Transverse colon (tissue), 4 donors: Measurements from ENCODE around the gene CPVL.

Experiments used
- CTCF ChIP-seq, 5 experiments: fragments of 200-600 bp in 3 of 5; fragments of 450-650 bp in 2 of 5; sonication (generic) in 3 of 5; IDR thresholded peaks; 1 replicate in 2 of 5; 2 replicates in 3 of 5; pipeline ENCODE4 v1.5.1; 2016 to 2017; ENCODE audit warnings: antibody characterized with exemption in 5 of 5, inconsistent platforms in 3 of 5, mild to moderate bottlenecking in 2 of 5, moderate library complexity in 1 of 5
- POLR2A ChIP-seq: fragments of 450-650 bp; IDR thresholded peaks from one replicate; pipeline ENCODE4 v1.6.1; 2016; ENCODE audit warnings: antibody characterized with exemption, mild to moderate bottlenecking, moderate library complexity
- POLR2AphosphoS5 ChIP-seq, 3 donors: sonication (generic); formaldehyde crosslinking; IDR thresholded peaks; one replicate each; pipeline ENCODE4 v1.6.1; 2016; ENCODE audit warnings: antibody characterized with exemption in 3 of 3

- TF ChIP-seq CTCF (IDR thresholded peaks at IDR 0.05) (no peak), POLR2A (no peak), POLR2AphosphoS5 (IDR thresholded peaks at IDR 0.05) (no peak)
Observed at GRCh38 chr7:29100924-29101323, 45.4 kb downstream of the CPVL start.
